Measurements from ENCODE around the gene TBC1D30.

The TBC1D30 gene

GRCh38 chr12:64912516-64913255 is 88.2 kb downstream of the TBC1D30 start:
- no peak for DNase-seq (ENCODE audit: low spot score)
- no peak overlapping the region for H3K27ac ChIP-seq (ENCODE audit: poor library complexity, severe bottlenecking)
- no peaks in the 10 kb centered on the region for H3K36me3 ChIP-seq (ENCODE audit: low read depth)
- ATAC-seq (ENCODE audit: low read depth) = no peak
- TF ChIP-seq CTCF (IDR thresholded peaks at IDR 0.05; ENCODE audit: poor library complexity, severe bottlenecking) = no peak
- H3K27me3 ChIP-seq (ENCODE audit: insufficient read depth, poor library complexity, severe bottlenecking) = no peaks in the 10 kb centered on the region
- no peak overlapping the region for H3K4me3 ChIP-seq (ENCODE audit: severe bottlenecking)
- H3K4me1 ChIP-seq (ENCODE audit: insufficient read depth, poor library complexity, severe bottlenecking) = no peaks in the 10 kb centered on the region
- H3K9me3 ChIP-seq (ENCODE audit: severe bottlenecking) = no peaks in the 10 kb centered on the region

- DNase-seq (ENCODE audit: low spot score) (no peak), ATAC-seq (ENCODE audit: low read depth) (no peak)
- TF ChIP-seq CTCF (IDR thresholded peaks at IDR 0.05; ENCODE audit: poor library complexity, severe bottlenecking) = no peak
- H3K4me3 ChIP-seq (ENCODE audit: severe bottlenecking) = no peak overlapping the region
- no peaks in the 10 kb centered on the region for H3K36me3 ChIP-seq (ENCODE audit: low read depth)
- no peaks in the 10 kb centered on the region for H3K27me3 ChIP-seq (ENCODE audit: insufficient read depth, poor library complexity, severe bottlenecking)
- no peaks in the 10 kb centered on the region for H3K4me1 ChIP-seq (ENCODE audit: insufficient read depth, poor library complexity, severe bottlenecking)
- no peak overlapping the region for H3K27ac ChIP-seq (ENCODE audit: poor library complexity, severe bottlenecking)
- no peaks in the 10 kb centered on the region for H3K9me3 ChIP-seq (ENCODE audit: severe bottlenecking)
These were observed 90.8 kb downstream of the TBC1D30 start for GRCh38 chr12:64915242-64915641.

- Histone ChIP-seq H3K9me3 (ENCODE audit: severe bottlenecking) (no peaks in the 10 kb centered on the region), H3K27me3 (ENCODE audit: insufficient read depth, poor library complexity, severe bottlenecking) (no peaks in the 10 kb centered on the region), H3K27ac (ENCODE audit: poor library complexity, severe bottlenecking) (no peak overlapping the region), H3K4me1 (ENCODE audit: insufficient read depth, poor library complexity, severe bottlenecking) (no peaks in the 10 kb centered on the region), H3K4me3 (ENCODE audit: severe bottlenecking) (no peak overlapping the region), H3K36me3 (ENCODE audit: low read depth) (no peaks in the 10 kb centered on the region)
- TF ChIP-seq CTCF (IDR thresholded peaks at IDR 0.05; ENCODE audit: poor library complexity, severe bottlenecking) = no peak
- DNase-seq (ENCODE audit: low spot score) (no peak), ATAC-seq (ENCODE audit: low read depth) (no peak)
These were observed 92.2 kb downstream of the TBC1D30 start for GRCh38 chr12:64916411-64917261.

- H3K4me1 ChIP-seq (ENCODE audit: insufficient read depth, poor library complexity, severe bottlenecking) = no peaks in the 10 kb centered on the region
- no peak overlapping the region for H3K27ac ChIP-seq (ENCODE audit: poor library complexity, severe bottlenecking)
- ATAC-seq (ENCODE audit: low read depth) (no peak), DNase-seq (ENCODE audit: low spot score) (no peak)
- no peaks in the 10 kb centered on the region for H3K36me3 ChIP-seq (ENCODE audit: low read depth)
- no peak overlapping the region for H3K4me3 ChIP-seq (ENCODE audit: severe bottlenecking)
- no peaks in the 10 kb centered on the region for H3K27me3 ChIP-seq (ENCODE audit: insufficient read depth, poor library complexity, severe bottlenecking)
- no peak for TF ChIP-seq CTCF (IDR thresholded peaks at IDR 0.05; ENCODE audit: poor library complexity, severe bottlenecking)
- H3K9me3 ChIP-seq (ENCODE audit: severe bottlenecking) = no peaks in the 10 kb centered on the region
These were observed 93.9 kb downstream of the TBC1D30 start for GRCh38 chr12:64918344-64918743.

All from RWPE2 (cell line).